ENCODE measurements around the gene SLC6A16. TPM values are rescaled to one million over a fixed set of nuclear protein-coding genes. Genes with fewer than 3 reads are reported as not detected.
"Not testable (repeated sequence)": the region's sequence is repeated elsewhere in the genome, so short reads cannot be mapped to it uniquely, and the experiment has no call there.

SLC6A16 gene
- total and polyA plus RNA-seq, 2 experiments from 2014 or later, result 0.31 to 1.8 TPM

DNA sequence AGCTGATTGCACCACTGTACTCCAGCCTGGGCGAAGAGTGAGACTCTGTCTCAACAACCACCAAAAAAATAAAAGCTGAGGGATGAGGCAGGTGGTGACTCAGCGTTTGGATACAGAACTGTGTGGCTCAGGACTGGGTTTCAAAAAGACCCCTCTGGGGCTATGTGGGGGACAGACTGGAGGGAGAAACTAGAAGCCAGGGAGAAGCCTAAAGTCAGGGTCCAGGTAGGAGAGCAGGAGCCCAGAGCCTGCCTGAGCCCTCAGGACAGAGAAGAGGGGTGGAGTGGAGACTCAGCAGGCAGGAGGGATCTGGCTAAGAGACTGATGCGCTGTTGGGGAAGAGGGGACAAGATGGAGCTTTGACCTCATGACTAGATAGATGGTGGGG lies 8.4 kb upstream of the SLC6A16 start:
- DNase-seq (ENCODE audit: low spot score) (no peak), ATAC-seq (no peak)
- Histone ChIP-seq H3K27ac (ENCODE audit: low read depth) (no peak overlapping the region), H3K27me3 (ENCODE audit: insufficient read depth) (peaks cover 24% of the 10 kb centered on the region), H3K4me1 (ENCODE audit: insufficient read depth) (peaks cover 6% of the 10 kb centered on the region), H3K4me3 (no peak overlapping the region), H3F3A (replicated peaks; ENCODE audit: low read depth) (0 out of 2 replicates have a peak, but pooled peaks cover 3% of the 10 kb centered on the region), H3K9me2 (ENCODE audit: insufficient read depth) (no peaks in the 10 kb centered on the region), H4K20me1 (replicated peaks; ENCODE audit: insufficient read depth) (0 out of 2 replicates have a peak, but pooled peaks cover 4% of the 10 kb centered on the region), H3K36me3 (ENCODE audit: insufficient read depth) (no peaks in the 10 kb centered on the region), H2AFZ (no peak overlapping the region), H3K79me2 (replicated peaks; ENCODE audit: insufficient read depth) (no peaks in the 10 kb centered on the region), H3K4me2 (no peak overlapping the region)
- H3K36me3 Mint-ChIP-seq (ENCODE audit: low read depth), result no peaks in the 10 kb centered on the region; the same call in 1 of the 3 replicates
- H3K27me3 Mint-ChIP-seq (ENCODE audit: insufficient read depth, low read depth, poor library complexity), result peaks cover 32% of the 10 kb centered on the region
- TF ChIP-seq CREB1 (CRISPR knock-in tag; IDR thresholded peaks at IDR 0.05; ENCODE audit: low read depth), result no peak
- TF ChIP-seq, protein P1, sequence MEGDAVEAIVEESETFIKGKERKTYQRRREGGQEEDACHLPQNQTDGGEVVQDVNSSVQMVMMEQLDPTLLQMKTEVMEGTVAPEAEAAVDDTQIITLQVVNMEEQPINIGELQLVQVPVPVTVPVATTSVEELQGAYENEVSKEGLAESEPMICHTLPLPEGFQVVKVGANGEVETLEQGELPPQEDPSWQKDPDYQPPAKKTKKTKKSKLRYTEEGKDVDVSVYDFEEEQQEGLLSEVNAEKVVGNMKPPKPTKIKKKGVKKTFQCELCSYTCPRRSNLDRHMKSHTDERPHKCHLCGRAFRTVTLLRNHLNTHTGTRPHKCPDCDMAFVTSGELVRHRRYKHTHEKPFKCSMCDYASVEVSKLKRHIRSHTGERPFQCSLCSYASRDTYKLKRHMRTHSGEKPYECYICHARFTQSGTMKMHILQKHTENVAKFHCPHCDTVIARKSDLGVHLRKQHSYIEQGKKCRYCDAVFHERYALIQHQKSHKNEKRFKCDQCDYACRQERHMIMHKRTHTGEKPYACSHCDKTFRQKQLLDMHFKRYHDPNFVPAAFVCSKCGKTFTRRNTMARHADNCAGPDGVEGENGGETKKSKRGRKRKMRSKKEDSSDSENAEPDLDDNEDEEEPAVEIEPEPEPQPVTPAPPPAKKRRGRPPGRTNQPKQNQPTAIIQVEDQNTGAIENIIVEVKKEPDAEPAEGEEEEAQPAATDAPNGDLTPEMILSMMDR (conservative IDR thresholded peaks at IDR 0.05; ENCODE audit: low read depth in 2 of 2), result no peak
- TF ChIP-seq ZNF331 (CRISPR knock-in tag; IDR thresholded peaks at IDR 0.05; ENCODE audit: low read depth), result no peak
- TF ChIP-seq, protein P2, sequence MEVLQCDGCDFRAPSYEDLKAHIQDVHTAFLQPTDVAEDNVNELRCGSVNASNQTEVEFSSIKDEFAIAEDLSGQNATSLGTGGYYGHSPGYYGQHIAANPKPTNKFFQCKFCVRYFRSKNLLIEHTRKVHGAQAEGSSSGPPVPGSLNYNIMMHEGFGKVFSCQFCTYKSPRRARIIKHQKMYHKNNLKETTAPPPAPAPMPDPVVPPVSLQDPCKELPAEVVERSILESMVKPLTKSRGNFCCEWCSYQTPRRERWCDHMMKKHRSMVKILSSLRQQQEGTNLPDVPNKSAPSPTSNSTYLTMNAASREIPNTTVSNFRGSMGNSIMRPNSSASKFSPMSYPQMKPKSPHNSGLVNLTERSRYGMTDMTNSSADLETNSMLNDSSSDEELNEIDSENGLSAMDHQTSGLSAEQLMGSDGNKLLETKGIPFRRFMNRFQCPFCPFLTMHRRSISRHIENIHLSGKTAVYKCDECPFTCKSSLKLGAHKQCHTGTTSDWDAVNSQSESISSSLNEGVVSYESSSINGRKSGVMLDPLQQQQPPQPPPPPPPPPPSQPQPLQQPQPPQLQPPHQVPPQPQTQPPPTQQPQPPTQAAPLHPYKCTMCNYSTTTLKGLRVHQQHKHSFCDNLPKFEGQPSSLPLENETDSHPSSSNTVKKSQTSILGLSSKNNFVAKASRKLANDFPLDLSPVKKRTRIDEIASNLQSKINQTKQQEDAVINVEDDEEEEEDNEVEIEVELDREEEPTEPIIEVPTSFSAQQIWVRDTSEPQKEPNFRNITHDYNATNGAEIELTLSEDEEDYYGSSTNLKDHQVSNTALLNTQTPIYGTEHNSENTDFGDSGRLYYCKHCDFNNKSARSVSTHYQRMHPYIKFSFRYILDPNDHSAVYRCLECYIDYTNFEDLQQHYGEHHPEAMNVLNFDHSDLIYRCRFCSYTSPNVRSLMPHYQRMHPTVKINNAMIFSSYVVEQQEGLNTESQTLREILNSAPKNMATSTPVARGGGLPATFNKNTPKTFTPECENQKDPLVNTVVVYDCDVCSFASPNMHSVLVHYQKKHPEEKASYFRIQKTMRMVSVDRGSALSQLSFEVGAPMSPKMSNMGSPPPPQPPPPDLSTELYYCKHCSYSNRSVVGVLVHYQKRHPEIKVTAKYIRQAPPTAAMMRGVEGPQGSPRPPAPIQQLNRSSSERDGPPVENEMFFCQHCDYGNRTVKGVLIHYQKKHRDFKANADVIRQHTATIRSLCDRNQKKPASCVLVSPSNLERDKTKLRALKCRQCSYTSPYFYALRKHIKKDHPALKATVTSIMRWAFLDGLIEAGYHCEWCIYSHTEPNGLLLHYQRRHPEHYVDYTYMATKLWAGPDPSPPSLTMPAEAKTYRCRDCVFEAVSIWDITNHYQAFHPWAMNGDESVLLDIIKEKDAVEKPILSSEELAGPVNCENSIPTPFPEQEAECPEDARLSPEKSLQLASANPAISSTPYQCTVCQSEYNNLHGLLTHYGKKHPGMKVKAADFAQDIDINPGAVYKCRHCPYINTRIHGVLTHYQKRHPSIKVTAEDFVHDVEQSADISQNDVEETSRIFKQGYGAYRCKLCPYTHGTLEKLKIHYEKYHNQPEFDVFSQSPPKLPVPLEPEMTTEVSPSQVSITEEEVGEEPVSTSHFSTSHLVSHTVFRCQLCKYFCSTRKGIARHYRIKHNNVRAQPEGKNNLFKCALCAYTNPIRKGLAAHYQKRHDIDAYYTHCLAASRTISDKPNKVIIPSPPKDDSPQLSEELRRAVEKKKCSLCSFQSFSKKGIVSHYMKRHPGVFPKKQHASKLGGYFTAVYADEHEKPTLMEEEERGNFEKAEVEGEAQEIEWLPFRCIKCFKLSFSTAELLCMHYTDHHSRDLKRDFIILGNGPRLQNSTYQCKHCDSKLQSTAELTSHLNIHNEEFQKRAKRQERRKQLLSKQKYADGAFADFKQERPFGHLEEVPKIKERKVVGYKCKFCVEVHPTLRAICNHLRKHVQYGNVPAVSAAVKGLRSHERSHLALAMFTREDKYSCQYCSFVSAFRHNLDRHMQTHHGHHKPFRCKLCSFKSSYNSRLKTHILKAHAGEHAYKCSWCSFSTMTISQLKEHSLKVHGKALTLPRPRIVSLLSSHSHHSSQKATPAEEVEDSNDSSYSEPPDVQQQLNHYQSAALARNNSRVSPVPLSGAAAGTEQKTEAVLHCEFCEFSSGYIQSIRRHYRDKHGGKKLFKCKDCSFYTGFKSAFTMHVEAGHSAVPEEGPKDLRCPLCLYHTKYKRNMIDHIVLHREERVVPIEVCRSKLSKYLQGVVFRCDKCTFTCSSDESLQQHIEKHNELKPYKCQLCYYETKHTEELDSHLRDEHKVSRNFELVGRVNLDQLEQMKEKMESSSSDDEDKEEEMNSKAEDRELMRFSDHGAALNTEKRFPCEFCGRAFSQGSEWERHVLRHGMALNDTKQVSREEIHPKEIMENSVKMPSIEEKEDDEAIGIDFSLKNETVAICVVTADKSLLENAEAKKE (CRISPR knock-in tag; IDR thresholded peaks at IDR 0.05), result no peak
- TF ChIP-seq STAT1 (IDR thresholded peaks at IDR 0.05; ENCODE audit: unreplicated experiment), result no peak
- TF ChIP-seq NANOG (IDR thresholded peaks at IDR 0.05; ENCODE audit: borderline replicate concordance), result no peak
- TF ChIP-seq EZH2phosphoT487 (IDR thresholded peaks at IDR 0.05; ENCODE audit: unreplicated experiment), result no peak
- TF ChIP-seq, protein P3, sequence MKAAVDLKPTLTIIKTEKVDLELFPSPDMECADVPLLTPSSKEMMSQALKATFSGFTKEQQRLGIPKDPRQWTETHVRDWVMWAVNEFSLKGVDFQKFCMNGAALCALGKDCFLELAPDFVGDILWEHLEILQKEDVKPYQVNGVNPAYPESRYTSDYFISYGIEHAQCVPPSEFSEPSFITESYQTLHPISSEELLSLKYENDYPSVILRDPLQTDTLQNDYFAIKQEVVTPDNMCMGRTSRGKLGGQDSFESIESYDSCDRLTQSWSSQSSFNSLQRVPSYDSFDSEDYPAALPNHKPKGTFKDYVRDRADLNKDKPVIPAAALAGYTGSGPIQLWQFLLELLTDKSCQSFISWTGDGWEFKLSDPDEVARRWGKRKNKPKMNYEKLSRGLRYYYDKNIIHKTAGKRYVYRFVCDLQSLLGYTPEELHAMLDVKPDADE (IDR thresholded peaks at IDR 0.05), result no peak
- no peak for TF ChIP-seq EZH2 (IDR thresholded peaks at IDR 0.05; ENCODE audit: low read depth, unreplicated experiment)
- no peaks in the 10 kb centered on the region; the same call in 2 of the 3 replicates for H3K9me3 Mint-ChIP-seq
- no peak overlapping the region for H3K27ac Mint-ChIP-seq
- no peak overlapping the region for H3K4me3 Mint-ChIP-seq
- H3K4me1 Mint-ChIP-seq, result peaks cover 15% of the 10 kb centered on the region

DNA sequence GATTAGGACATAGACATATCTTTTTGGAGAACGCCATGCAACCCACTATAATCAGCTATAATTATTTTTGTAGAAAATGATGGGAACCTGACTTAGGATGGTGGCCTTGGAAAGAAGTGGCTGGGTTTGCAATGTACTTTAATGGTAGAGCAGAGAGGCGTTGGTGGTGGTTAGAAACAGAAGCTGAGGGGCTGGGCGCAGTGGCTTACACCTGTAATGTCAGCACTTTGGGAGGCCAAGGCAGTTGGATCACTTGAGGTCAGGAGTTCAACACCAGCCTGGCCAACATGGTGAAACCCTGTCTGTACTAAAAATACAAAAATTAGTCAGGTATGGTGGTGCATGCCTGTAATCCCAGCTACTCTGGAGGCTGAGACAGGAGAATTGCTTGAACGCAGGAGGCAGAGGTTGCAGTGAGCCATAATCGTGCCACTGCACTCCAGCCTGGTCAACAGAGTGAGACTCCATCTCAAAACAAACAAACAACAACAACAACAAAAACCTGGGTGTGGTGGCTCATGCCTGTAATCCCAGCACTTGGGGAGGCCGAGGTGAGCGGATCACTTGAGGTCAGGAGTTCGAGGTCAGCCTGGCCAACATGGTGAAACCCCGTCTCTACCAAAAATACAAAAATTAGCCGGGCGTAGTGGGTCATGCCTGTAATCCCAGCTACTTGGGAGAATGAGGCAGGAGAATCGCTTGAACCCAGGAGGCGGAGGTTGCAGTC lies 7.9 kb upstream of the SLC6A16 start:
- H3K27ac Mint-ChIP-seq; H3K4me2 ChIP-seq; ATAC-seq; H2AFZ ChIP-seq; H3K79me2 ChIP-seq (replicated peaks; ENCODE audit: insufficient read depth); H4K20me1 ChIP-seq (replicated peaks; ENCODE audit: insufficient read depth); H3K36me3 Mint-ChIP-seq (ENCODE audit: low read depth); H3F3A ChIP-seq (replicated peaks; ENCODE audit: low read depth); H3K4me3 Mint-ChIP-seq; H3K36me3 ChIP-seq (ENCODE audit: insufficient read depth); H3K9me2 ChIP-seq (ENCODE audit: insufficient read depth); H3K4me3 ChIP-seq; H3K4me1 ChIP-seq (ENCODE audit: insufficient read depth); H3K9me3 Mint-ChIP-seq; DNase-seq (ENCODE audit: low spot score); H3K27ac ChIP-seq (ENCODE audit: low read depth): not testable (repeated sequence)
- Mint-ChIP-seq H3K4me1 (peaks cover 13% of the 10 kb centered on the region), H3K27me3 (ENCODE audit: insufficient read depth, low read depth, poor library complexity) (peaks cover 27% of the 10 kb centered on the region)
- H3K27me3 ChIP-seq (ENCODE audit: insufficient read depth), result peaks cover 22% of the 10 kb centered on the region
